IPS-20b (cell line): ENCODE measurements around the gene PRKG1.
"Not testable (repeated sequence)": the region's sequence is repeated elsewhere in the genome, so short reads cannot be mapped to it uniquely, and the experiment has no call there.

Experiments used
- H3K27ac ChIP-seq: one replicate; pipeline ENCODE4 v1.5.1; 2013; ENCODE audit warnings: low read length
- H3K27me3 ChIP-seq: 2 replicates; pipeline ENCODE4 v1.6.1; 2013; ENCODE audit warnings: mild to moderate bottlenecking, low read length, inconsistent platforms; ENCODE audit not compliant: insufficient read depth
- H3K36me3 ChIP-seq: 2 replicates; pipeline ENCODE4 v1.6.1; 2013; ENCODE audit warnings: low read depth, mild to moderate bottlenecking, inconsistent platforms, low read length, moderate library complexity; ENCODE audit not compliant: insufficient read depth
- H3K4me1 ChIP-seq: 2 replicates; pipeline ENCODE4 v1.6.1; 2013; ENCODE audit warnings: mild to moderate bottlenecking, control low read depth, inconsistent platforms, low read length, moderate library complexity; ENCODE audit not compliant: insufficient read depth
- H3K4me3 ChIP-seq: 2 replicates; pipeline ENCODE4 v1.5.1; 2013; ENCODE audit warnings: mild to moderate bottlenecking, low read length, inconsistent platforms
- H3K9ac ChIP-seq: 2 replicates; pipeline ENCODE4 v1.6.1; 2013; ENCODE audit warnings: low read depth, mild to moderate bottlenecking, inconsistent platforms, low read length, moderate library complexity
- H3K9me3 ChIP-seq: 2 replicates; pipeline ENCODE4 v1.6.1; 2013; ENCODE audit warnings: mild to moderate bottlenecking, low read depth, low read length, inconsistent platforms; ENCODE audit not compliant: insufficient read depth

Gene PRKG1

DNA sequence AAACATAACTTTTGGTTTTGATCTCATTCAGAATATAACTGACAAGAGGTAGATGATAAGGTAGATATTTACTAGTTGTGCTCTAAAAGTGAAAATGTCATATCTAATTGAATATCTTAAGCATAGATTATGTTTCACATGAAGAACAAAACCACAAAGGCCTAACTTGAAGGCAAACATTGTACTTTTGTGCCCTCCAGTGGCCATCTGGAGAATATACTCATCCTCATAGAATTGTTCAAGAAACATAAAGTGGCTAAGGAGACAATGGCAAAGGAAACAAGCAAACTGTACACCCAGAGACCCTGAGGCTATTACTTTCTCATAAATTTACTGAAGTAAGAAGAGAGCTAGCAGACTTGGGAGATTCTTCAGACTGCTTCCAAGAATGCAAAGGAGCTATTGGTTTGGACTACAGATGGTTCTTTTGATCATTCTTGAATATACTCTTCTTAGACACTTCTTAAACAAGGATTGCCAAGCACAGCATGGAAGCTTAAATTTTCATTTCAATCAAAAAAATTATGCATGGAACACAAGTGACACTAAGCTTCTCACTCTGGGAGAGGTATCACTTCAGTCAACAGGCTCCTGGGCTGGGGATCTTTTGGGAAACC, 1141.6 kb downstream of the PRKG1 start:
- Histone ChIP-seq H3K9ac (peak overlapping the region; percentile 10; the same call in 1 of the 2 replicates), H3K4me3 (no peak overlapping the region), H3K27me3 (no peaks in the 10 kb centered on the region), H3K4me1 (peaks cover 38% of the 10 kb centered on the region; the same call in 1 of the 2 replicates), H3K27ac (no peak overlapping the region), H3K9me3 (no peaks in the 10 kb centered on the region), H3K36me3 (no peaks in the 10 kb centered on the region)

- H3K9me3 ChIP-seq: no peaks in the 10 kb centered on the region
- no peaks in the 10 kb centered on the region for H3K36me3 ChIP-seq
- peaks cover 37% of the 10 kb centered on the region; the same call in 1 of the 2 replicates for H3K4me1 ChIP-seq
- no peaks in the 10 kb centered on the region for H3K27me3 ChIP-seq
- H3K4me3 ChIP-seq: no peak overlapping the region
- H3K9ac ChIP-seq: no peak overlapping the region
- H3K27ac ChIP-seq: no peak overlapping the region
Measured at GRCh38 chr10:52216852-52217251, 1142.6 kb downstream of the PRKG1 start.

- Histone ChIP-seq H3K9ac (no peak overlapping the region), H3K4me1 (peaks cover 30% of the 10 kb centered on the region; the same call in 1 of the 2 replicates), H3K27ac (no peak overlapping the region), H3K36me3 (no peaks in the 10 kb centered on the region), H3K9me3 (no peaks in the 10 kb centered on the region), H3K4me3 (no peak overlapping the region), H3K27me3 (no peaks in the 10 kb centered on the region)
Measured at GRCh38 chr10:52217531-52217930, 1143.2 kb downstream of the PRKG1 start.

- no peak overlapping the region for H3K4me3 ChIP-seq
- H3K27ac ChIP-seq: no peak overlapping the region
- H3K36me3 ChIP-seq: no peaks in the 10 kb centered on the region
- no peak overlapping the region for H3K9ac ChIP-seq
- peaks cover 10% of the 10 kb centered on the region; the same call in 1 of the 2 replicates for H3K4me1 ChIP-seq
- H3K27me3 ChIP-seq: no peaks in the 10 kb centered on the region
- H3K9me3 ChIP-seq: no peaks in the 10 kb centered on the region
Measured at GRCh38 chr10:52220947-52221346, 1146.7 kb downstream of the PRKG1 start.

DNA sequence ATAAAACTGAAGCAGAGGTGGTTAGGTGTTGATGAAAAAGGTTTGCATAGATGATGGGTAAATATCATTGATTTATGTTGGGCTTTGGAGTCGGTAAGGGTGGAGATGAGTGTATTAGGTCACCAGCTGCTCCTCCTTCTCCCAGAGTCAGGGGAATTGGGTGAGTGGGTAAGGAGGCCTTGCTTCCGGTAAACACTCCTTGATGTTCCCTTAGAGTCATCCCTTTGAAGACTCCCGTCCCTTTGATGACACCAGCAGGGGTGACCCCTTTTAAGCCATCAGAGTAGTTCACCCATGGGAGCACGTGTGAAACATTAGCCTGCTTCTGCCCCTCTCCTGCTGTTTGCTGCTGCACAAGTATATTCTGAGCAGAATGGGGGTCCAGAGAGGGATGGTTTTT, 1147.6 kb downstream of the PRKG1 start:
- Histone ChIP-seq H3K9me3 (no peaks in the 10 kb centered on the region), H3K27me3 (no peaks in the 10 kb centered on the region), H3K36me3 (no peaks in the 10 kb centered on the region), H3K4me1 (peaks cover 6% of the 10 kb centered on the region; the same call in 1 of the 2 replicates), H3K27ac (no peak overlapping the region), H3K9ac (no peak overlapping the region), H3K4me3 (no peak overlapping the region)

- H3K9ac ChIP-seq: no peak overlapping the region
- H3K4me1 ChIP-seq: no peaks in the 10 kb centered on the region
- no peaks in the 10 kb centered on the region for H3K9me3 ChIP-seq
- no peaks in the 10 kb centered on the region for H3K36me3 ChIP-seq
- H3K27ac ChIP-seq: no peak overlapping the region
- no peak overlapping the region for H3K4me3 ChIP-seq
- no peaks in the 10 kb centered on the region for H3K27me3 ChIP-seq
Measured at GRCh38 chr10:52226197-52226847, 1152.0 kb downstream of the PRKG1 start.

DNA sequence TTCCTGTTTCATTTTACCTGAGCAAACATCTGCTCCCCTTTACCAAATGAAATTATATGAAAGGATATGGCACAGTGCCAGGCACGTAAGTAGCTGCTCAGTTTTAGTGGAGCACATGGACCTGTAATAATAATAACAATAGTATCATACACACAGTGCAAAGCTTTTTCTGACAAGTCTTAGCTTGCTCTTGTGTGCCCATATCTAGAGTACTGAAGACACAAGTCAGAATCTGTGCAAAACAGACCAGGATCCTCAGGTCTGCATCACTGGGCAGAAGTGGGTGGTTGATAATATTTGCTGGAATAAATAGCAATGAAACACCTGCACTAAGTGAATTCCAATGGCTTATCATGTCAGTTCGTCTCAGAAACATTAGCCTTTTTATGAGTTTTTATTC, 1154.3 kb downstream of the PRKG1 start:
- Histone ChIP-seq H3K36me3 (no peaks in the 10 kb centered on the region), H3K9ac (no peak overlapping the region), H3K27me3 (peaks cover 4% of the 10 kb centered on the region; the same call in 1 of the 2 replicates), H3K4me1 (no peaks in the 10 kb centered on the region), H3K9me3 (no peaks in the 10 kb centered on the region), H3K4me3 (no peak overlapping the region), H3K27ac (no peak overlapping the region)

DNA sequence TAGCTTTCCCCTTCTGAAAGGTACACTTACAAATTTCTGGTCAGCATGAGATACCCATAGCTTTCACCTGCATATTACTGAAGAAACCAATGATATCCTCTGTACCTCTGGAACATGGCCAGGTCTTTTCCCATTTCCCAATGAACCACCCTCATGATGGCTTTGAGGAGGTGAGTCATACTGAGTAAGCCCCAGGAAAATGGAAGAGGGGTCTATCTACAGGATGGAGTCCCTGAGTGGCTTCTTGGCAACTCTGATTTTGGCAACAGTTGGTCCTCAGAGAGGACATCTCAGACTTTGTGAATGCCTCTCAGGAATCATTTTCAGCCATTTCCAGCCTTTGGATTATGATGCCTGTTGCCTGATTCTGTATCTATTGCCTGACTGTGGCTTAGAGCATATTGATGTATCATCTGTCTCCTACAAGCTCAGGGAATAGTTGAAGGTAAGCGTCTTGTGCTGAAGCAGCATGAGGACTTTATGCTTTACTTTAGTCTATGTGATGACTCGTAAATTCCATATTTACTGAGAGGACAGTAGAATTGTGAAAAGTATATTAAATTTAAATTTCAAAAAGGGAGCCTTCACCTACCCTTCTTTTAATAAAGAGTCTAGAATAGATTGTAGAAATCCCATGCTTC, 1155.1 kb downstream of the PRKG1 start:
- Histone ChIP-seq H3K27me3 (peaks cover 4% of the 10 kb centered on the region; the same call in 1 of the 2 replicates), H3K9me3 (no peaks in the 10 kb centered on the region), H3K4me3 (no peak overlapping the region), H3K36me3 (no peaks in the 10 kb centered on the region), H3K4me1 (no peaks in the 10 kb centered on the region), H3K9ac (no peak overlapping the region), H3K27ac (no peak overlapping the region)

DNA sequence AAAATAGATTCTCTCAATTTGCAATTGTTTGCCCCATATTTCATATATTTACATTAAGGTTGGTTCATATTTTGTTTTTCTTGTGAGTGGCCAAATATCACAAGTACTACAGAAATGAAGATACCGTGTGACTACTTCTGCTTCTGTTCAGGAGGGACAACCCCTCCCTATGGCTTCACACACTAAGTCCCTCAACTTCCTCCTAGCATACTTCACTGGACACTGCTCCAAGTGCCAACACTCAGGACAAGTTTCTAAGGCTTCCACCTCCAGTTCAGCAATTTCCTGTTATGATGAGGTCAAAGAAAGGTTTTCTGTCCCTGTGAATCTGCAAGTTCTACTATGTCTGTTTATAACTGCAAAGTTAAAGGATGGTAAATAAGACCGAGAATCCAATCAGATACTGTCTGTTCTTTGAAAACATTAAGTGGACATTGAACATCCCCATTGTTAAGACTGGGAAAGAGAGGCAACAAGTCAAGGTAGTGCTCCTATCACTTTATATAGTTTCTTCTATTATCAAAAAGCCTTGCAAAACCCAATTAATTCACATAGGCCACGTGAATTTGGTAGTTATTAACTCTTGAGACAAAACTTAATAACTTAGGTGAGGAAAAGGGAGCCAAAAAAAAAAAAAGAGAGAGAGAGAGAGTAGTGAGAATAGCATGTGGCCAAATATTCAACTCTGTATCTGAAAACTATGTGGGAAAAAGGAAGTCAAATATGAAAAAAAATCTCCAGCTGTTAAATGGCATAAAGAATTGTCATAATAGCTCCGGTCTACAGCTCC, 1158.5 kb downstream of the PRKG1 start:
- Histone ChIP-seq H3K36me3 (no peaks in the 10 kb centered on the region), H3K9me3 (no peaks in the 10 kb centered on the region), H3K4me1 (no peaks in the 10 kb centered on the region), H3K4me3 (peak overlapping the region; percentile 61), H3K9ac (peak overlapping the region; percentile 66; the same call in 1 of the 2 replicates), H3K27ac (no peak overlapping the region), H3K27me3 (peaks cover 4% of the 10 kb centered on the region; the same call in 1 of the 2 replicates)

DNA sequence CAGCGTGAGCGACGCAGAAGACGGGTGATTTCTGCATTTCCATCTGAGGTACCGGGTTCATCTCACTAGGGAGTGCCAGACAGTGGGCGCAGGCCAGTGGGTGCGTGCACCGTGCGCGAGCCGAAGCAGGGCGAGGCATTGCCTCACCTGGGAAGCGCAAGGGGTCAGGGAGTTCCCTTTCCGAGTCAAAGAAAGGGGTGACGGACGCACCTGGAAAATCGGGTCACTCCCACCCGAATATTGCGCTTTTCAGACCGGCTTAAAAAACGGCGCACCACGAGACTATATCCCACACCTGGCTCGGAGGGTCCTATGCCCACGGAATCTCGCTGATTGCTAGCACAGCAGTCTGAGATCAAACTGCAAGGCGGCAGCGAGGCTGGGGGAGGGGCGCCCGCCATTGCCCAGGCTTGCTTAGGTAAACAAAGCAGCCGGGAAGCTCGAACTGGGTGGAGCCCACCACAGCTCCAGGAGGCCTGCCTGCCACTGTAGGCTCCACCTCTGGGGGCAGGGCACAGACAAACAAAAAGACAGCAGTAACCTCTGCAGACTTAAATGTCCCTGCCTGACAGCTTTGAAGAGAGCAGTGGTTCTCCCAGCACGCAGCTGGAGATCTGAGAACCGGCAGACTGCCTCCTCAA, 1159.2 kb downstream of the PRKG1 start:
- H3K27me3 ChIP-seq, H3K9me3 ChIP-seq, H3K27ac ChIP-seq, H3K4me1 ChIP-seq, H3K36me3 ChIP-seq: not testable (repeated sequence)
- H3K4me3 ChIP-seq: peak overlapping the region; percentile 61
- H3K9ac ChIP-seq: peak overlapping the region; percentile 66; the same call in 1 of the 2 replicates

DNA sequence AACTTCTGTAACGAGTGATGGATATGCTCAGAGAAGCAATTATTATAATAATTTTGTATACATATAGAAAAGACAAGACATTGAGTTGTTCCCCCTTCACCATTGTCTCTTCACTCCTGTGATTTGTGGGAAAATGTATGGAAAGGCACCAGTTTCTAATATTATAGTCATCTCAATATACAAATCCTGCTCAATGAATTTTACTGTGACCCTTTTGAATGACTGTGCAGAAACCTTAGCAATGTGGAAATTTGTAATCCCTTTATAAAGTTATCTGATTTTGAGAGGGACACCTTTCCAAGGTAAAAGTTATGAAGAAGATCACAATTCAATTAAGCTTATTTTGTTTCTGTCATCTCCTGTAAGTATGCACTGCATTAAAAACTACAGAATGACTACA, 1165.5 kb downstream of the PRKG1 start:
- Histone ChIP-seq H3K36me3 (no peaks in the 10 kb centered on the region), H3K4me3 (no peak overlapping the region), H3K4me1 (no peaks in the 10 kb centered on the region), H3K9me3 (no peaks in the 10 kb centered on the region), H3K27ac (no peak overlapping the region), H3K9ac (no peak overlapping the region), H3K27me3 (no peaks in the 10 kb centered on the region)
